ENCODE measurements around the gene ALOX12. TPM values are rescaled to one million over a fixed set of nuclear protein-coding genes. Genes with fewer than 3 reads are reported as not detected.

The ALOX12 gene
- total RNA-seq, 3 donors from 2014 or later = 0.25 to 0.26 TPM; not detected in 1

DNA sequence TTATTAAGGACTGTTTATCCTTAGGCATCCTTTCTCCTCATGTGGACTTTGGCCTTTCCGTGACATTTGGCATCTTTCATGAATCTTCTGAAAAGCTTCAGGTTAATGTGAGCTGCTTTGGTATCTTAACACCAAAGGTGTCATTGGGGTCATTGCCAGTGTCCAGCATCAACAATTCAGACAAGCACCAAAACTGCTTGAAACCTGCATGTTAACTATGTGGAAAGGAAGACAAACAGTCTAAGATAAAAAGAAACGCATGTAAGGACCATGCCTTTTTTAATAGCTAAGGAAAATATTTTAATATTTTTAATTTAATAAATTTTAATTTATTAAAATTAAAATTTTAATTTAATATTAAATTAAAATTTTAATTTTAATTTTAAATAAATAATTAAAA lies 7.9 kb downstream of the ALOX12 start:
- TF ChIP-seq, protein P1, sequence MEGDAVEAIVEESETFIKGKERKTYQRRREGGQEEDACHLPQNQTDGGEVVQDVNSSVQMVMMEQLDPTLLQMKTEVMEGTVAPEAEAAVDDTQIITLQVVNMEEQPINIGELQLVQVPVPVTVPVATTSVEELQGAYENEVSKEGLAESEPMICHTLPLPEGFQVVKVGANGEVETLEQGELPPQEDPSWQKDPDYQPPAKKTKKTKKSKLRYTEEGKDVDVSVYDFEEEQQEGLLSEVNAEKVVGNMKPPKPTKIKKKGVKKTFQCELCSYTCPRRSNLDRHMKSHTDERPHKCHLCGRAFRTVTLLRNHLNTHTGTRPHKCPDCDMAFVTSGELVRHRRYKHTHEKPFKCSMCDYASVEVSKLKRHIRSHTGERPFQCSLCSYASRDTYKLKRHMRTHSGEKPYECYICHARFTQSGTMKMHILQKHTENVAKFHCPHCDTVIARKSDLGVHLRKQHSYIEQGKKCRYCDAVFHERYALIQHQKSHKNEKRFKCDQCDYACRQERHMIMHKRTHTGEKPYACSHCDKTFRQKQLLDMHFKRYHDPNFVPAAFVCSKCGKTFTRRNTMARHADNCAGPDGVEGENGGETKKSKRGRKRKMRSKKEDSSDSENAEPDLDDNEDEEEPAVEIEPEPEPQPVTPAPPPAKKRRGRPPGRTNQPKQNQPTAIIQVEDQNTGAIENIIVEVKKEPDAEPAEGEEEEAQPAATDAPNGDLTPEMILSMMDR (IDR thresholded peaks at IDR 0.05) = no peak
- DNase-seq = no peak
- Histone ChIP-seq H3K36me3 (ENCODE audit: low read depth) (no peaks in the 10 kb centered on the region), H3K4me1 (ENCODE audit: low read depth) (no peaks in the 10 kb centered on the region), H3K4me3 (no peak overlapping the region), H3K9me3 (no peaks in the 10 kb centered on the region)
- intact Hi-C loops (cut with DNase I, micrococcal nuclease) = loop anchor here in 1 of 2 donors (5.0 kb wide), 1 partner anchor 91 kb away; no protein-coding TSS in a partner anchor
- no peak for ATAC-seq

DNA sequence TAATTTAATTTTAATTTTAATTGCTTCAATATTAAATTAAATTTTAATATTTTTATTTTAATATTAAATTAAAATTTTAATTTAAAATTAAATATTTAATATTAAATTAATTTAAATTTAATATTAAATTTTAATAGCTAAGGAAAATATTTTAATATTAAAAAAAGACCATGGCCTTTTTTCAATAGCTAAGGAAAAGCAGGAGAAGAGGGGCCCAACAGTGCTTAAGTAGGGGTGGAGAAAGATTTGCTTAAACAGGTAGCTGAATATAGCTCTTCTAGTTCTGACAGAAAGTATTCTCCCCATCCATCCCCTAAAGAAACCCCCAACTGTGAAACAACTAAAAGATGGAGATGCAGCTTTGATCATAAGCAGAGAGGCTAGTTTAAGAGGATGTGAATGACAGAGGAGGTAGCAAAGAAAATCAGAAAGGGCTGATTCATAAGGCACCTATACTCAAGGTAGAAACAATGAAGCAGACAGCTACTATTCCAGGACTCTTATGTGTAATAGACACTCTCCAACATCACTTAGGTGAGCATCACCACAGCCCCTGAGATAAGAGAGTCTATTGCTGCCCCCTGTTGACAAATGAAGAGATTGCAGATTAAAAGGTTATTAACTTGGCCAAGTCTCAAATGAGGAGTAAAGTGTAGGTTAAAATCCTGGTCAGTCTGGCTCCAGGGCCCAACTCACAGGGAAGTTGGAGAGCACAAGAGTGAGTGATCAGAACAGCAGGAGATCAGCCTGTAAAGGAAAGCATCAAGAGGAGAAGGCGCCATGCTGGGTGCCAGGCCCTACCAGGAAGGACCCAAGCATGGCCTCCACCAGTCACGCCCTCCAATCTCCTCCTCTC lies 8.8 kb downstream of the ALOX12 start:
- Histone ChIP-seq H3K4me3 (no peak overlapping the region), H3K9me3 (no peaks in the 10 kb centered on the region), H3K36me3 (ENCODE audit: low read depth) (no peaks in the 10 kb centered on the region), H3K4me1 (ENCODE audit: low read depth) (no peaks in the 10 kb centered on the region)
- TF ChIP-seq, protein P1 (IDR thresholded peaks at IDR 0.05) = peak; percentile 38
- DNase-seq = peak in 2 of 3 donors; percentile 31 to 65
- intact Hi-C loops (cut with DNase I, micrococcal nuclease) = loop anchor here in 1 of 2 donors (5.0 kb wide), 1 partner anchor 92 kb away; no protein-coding TSS in a partner anchor
- ATAC-seq = peak; percentile 85

DNA sequence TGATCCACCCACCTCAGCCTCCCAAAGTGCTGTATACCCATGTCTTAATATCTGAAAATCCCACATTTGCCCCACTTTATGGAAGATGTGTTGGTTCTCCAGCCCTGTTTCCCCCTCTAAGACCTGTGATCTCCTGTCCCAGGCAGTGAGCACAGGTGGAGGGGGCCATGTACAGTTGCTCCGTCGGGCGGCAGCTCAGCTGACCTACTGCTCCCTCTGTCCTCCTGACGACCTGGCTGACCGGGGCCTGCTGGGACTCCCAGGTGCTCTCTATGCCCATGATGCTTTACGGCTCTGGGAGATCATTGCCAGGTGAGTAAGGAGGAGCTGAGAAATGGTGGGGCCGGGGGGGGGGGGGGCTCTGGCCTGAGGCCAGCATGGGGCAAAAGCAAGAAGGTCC lies 9.9 kb downstream of the ALOX12 start:
- Histone ChIP-seq H3K4me1 (ENCODE audit: low read depth) (peaks cover 5% of the 10 kb centered on the region), H3K4me3 (no peak overlapping the region), H3K9me3 (no peaks in the 10 kb centered on the region), H3K36me3 (ENCODE audit: low read depth) (no peaks in the 10 kb centered on the region)
- TF ChIP-seq, protein P1 (IDR thresholded peaks at IDR 0.05) = no peak
- DNase-seq = no peak
- intact Hi-C loops (cut with DNase I, micrococcal nuclease) = no loop called here
- no peak for ATAC-seq

DNA sequence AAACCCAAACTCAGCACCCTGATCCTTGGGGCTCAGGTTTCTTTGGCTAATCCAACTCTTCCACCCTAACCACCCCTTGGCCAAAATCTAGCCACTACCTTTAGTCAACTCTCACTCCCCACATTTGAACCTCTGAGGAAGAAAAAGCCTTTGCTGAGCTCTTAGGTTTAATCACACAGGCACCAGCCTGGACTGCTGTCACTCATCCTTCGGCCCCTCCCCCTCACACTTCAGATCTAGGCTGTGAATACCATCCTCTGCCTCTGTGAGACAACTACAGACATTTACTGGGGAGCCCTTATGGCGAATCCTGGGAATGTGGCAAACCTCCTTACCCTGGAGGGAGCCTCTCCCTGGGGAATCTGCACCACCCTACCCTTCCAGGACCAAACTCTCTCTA lies 11.3 kb downstream of the ALOX12 start:
- Histone ChIP-seq H3K36me3 (ENCODE audit: low read depth) (no peaks in the 10 kb centered on the region), H3K4me1 (ENCODE audit: low read depth) (peaks cover 14% of the 10 kb centered on the region), H3K4me3 (no peak overlapping the region), H3K9me3 (no peaks in the 10 kb centered on the region)
- DNase-seq = no peak
- ATAC-seq = no peak
- intact Hi-C loops (cut with DNase I, micrococcal nuclease) = no loop called here
- TF ChIP-seq, protein P1 (IDR thresholded peaks at IDR 0.05) = no peak

DNA sequence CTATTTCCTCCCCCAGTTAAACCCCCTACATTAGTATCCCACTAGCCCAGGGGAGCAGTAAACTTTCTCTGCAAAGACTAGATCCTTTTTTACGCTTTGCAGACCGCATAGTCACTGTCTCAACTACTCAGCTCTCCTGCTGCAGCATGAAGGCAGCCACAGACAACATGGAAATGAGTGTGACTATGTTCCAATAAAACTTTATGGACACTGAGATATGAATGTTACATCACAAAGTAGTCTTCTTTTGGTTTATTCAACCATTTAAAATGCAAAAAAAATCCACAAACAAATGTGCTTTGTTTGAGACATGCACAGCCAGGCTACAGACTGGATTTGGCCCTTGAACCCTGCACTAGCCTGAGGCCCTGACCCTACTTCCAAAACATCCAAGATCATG lies 14.7 kb downstream of the ALOX12 start:
- Histone ChIP-seq H3K36me3 (ENCODE audit: low read depth) (peaks cover 5% of the 10 kb centered on the region), H3K4me3 (no peak overlapping the region), H3K9me3 (no peaks in the 10 kb centered on the region), H3K4me1 (ENCODE audit: low read depth) (peaks cover 24% of the 10 kb centered on the region)
- TF ChIP-seq, protein P1 (IDR thresholded peaks at IDR 0.05) = no peak
- intact Hi-C loops (cut with DNase I, micrococcal nuclease) = no loop called here
- DNase-seq (no peak), ATAC-seq (no peak)

All from mucosa of descending colon (tissue), 3 donors.